CD14-positive monocyte (primary cell): Measurements from ENCODE around the gene NOCT. TPM values are rescaled to one million over a fixed set of nuclear protein-coding genes. Genes with fewer than 3 reads are reported as not detected.

Source experiments
- DNase-seq, 3 donors: peaks; one replicate each; pipeline ENCODE4 v3.0.0-alpha.2; 2011 to 2022
- H2AFZ ChIP-seq: 2 replicates; pipeline ENCODE4 v1.6.0; 2012; ENCODE audit warnings: mild to moderate bottlenecking, low read depth, low read length, inconsistent platforms; ENCODE audit not compliant: insufficient read depth, poor library complexity, severe bottlenecking
- H3K27ac ChIP-seq, 2 donors: 1 replicate in 1 of 2; 2 replicates in 1 of 2; pipeline ENCODE4 v1.5.1; 2012 to 2013; ENCODE audit warnings: low read length in 2 of 2, control low read depth in 1 of 2, inconsistent platforms in 1 of 2, low read depth in 1 of 2, mild to moderate bottlenecking in 1 of 2
- H3K27me3 ChIP-seq, 2 donors: one replicate each; pipeline versions ENCODE4 v1.6.0 to v1.6.1; 2011 to 2013; ENCODE audit warnings: low read length in 2 of 2; ENCODE audit not compliant: control insufficient read depth in 2 of 2, insufficient read depth in 2 of 2
- H3K36me3 ChIP-seq, 2 donors: replicated peaks in 1 of 2; 1 replicate in 1 of 2; 2 replicates in 1 of 2; pipeline versions ENCODE4 v1.5.1 to v1.6.1; 2012 to 2013; ENCODE audit warnings: low read length in 2 of 2, control low read depth in 1 of 2, inconsistent platforms in 1 of 2, mild to moderate bottlenecking in 1 of 2; ENCODE audit not compliant: insufficient read depth in 2 of 2, control insufficient read depth in 1 of 2
- H3K4me1 ChIP-seq, 2 donors: 1 replicate in 1 of 2; 2 replicates in 1 of 2; pipeline versions ENCODE4 v1.5.1 to v1.6.1; 2012 to 2013; ENCODE audit warnings: low read length in 2 of 2, control low read depth in 1 of 2, inconsistent platforms in 1 of 2, mild to moderate bottlenecking in 1 of 2, moderate library complexity in 1 of 2; ENCODE audit not compliant: insufficient read depth in 2 of 2, control insufficient read depth in 1 of 2
- H3K4me2 ChIP-seq: replicated peaks from 2 replicates; pipeline ENCODE3; 2012; ENCODE audit warnings: low read length, moderate library complexity, mild to moderate bottlenecking; ENCODE audit not compliant: poor library complexity, severe bottlenecking; ENCODE audit errors: extremely low read depth
- H3K4me3 ChIP-seq, 3 experiments: fragments of 200-600 bp in 1 of 3; sonication (generic) in 1 of 3; replicated peaks in 1 of 3; 1 replicate in 2 of 3; 2 replicates in 1 of 3; pipeline ENCODE4 v1.5.1; 2011 to 2013; ENCODE audit warnings: low read length in 3 of 3, mild to moderate bottlenecking in 3 of 3, control low read depth in 2 of 3, low read depth in 2 of 3, inconsistent platforms in 1 of 3, moderate library complexity in 1 of 3
- H3K79me2 ChIP-seq: 2 replicates; pipeline ENCODE4 v1.6.0; 2012; ENCODE audit warnings: mild to moderate bottlenecking, control low read depth, inconsistent platforms, low read length, moderate library complexity; ENCODE audit not compliant: insufficient read depth
- H3K9ac ChIP-seq: 2 replicates; pipeline ENCODE4 v1.6.0; 2017; ENCODE audit warnings: low read length, mild to moderate bottlenecking; ENCODE audit not compliant: insufficient read depth, poor library complexity, severe bottlenecking
- H3K9me3 ChIP-seq, 2 donors: replicated peaks in 1 of 2; 1 replicate in 1 of 2; 2 replicates in 1 of 2; pipeline versions ENCODE4 v1.5.1 to v1.6.1; 2012 to 2013; ENCODE audit warnings: low read length in 2 of 2, control low read depth in 1 of 2; ENCODE audit not compliant: control insufficient read depth in 1 of 2, insufficient read depth in 1 of 2
- H4K20me1 ChIP-seq: 2 replicates; pipeline ENCODE4 v1.6.0; 2012; ENCODE audit warnings: mild to moderate bottlenecking, low read length, control low read depth, moderate library complexity; ENCODE audit not compliant: insufficient read depth
- H3K27ac Mint-ChIP-seq, 7 donors: one replicate each; pipeline ENCODE4 v1.8.0; 2020; ENCODE audit warnings: mild to moderate bottlenecking in 7 of 7, mixed read lengths in 7 of 7, moderate library complexity in 6 of 7, inconsistent platforms in 2 of 7
- H3K27me3 Mint-ChIP-seq, 3 donors: one replicate each; pipeline ENCODE4 v1.8.0; 2021 to 2022; ENCODE audit warnings: low read depth in 3 of 3, mild to moderate bottlenecking in 3 of 3, mixed read lengths in 3 of 3, moderate library complexity in 3 of 3, inconsistent platforms in 1 of 3
- H3K36me3 Mint-ChIP-seq, 2 donors: one replicate each; pipeline ENCODE4 v1.8.0; 2020; ENCODE audit warnings: mixed read lengths in 2 of 2, inconsistent platforms in 1 of 2, mild to moderate bottlenecking in 1 of 2
- H3K4me1 Mint-ChIP-seq: one replicate; pipeline ENCODE4 v1.8.0; 2020; ENCODE audit warnings: mild to moderate bottlenecking, mixed read lengths
- H3K4me3 Mint-ChIP-seq, 2 donors: one replicate each; pipeline ENCODE4 v1.8.0; 2020; ENCODE audit warnings: mild to moderate bottlenecking in 2 of 2, mixed read lengths in 2 of 2, moderate library complexity in 1 of 2
- H3K9me3 Mint-ChIP-seq, 7 donors: one replicate each; pipeline ENCODE4 v1.8.0; 2020 to 2022; ENCODE audit warnings: mixed read lengths in 7 of 7, mild to moderate bottlenecking in 6 of 7, moderate library complexity in 6 of 7, inconsistent platforms in 2 of 7
- CTCF ChIP-seq: fragments of 200-600 bp; IDR thresholded peaks from one replicate; pipeline ENCODE4 v1.8.0; 2022; ENCODE audit warnings: antibody characterized with exemption, mild to moderate bottlenecking
- WGBS: methylation state at CpG from one replicate; pipeline ENCODE4 v1.1.5; 2013; ENCODE audit warnings: missing lambda C conversion rate; ENCODE audit not compliant: insufficient coverage; 5-methylcytosine and 5-hydroxymethylcytosine counted together
- intact Hi-C, 2 donors: fragments of 100-400 bp; cut with micrococcal nuclease; formaldehyde crosslinking; loops; one replicate each; pipeline versions ENCODE4 v1.15.0 to v1.15.1; 2023
- polyA plus RNA-seq, 3 donors: library from polyadenylated mRNA; depleted of rRNA in 1 of 3; unstranded in 2 of 3; stranded (reverse) in 1 of 3; fragments of 300-500 nt in 2 of 3; fragments of >200 nt in 1 of 3; fragmentation: Illumina TruSeq in 2 of 3; gene quantifications; 1 replicate in 2 of 3; 2 replicates in 1 of 3; pipeline ENCODE4 v1.2.3, GENCODE V29; 2012 to 2021

NOCT gene
- polyA plus RNA-seq, 3 donors: 0.54 to 31.5 (median 0.89) TPM

DNA sequence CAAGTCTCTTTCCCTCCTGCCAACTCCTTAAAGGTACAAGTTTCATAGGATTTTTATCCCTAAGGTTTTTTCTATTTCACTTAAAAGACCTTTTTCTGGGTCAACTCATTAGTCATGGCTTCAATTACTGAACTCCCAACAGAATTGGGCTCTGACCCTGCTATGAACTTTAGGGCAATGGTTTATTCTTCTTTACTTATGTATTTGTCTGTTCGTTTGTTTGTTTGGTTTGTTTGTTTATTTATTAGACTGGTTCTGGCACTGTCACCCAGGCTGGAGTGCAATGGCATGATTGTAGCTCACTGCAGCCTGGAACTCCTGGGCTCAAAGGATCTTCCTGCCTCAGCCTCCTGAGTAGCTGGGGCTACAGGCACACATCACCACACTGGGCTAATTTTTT, 5.9 kb upstream of the NOCT start:
- Histone ChIP-seq H3K9me3 (no peaks in the 10 kb centered on the region), H4K20me1 (no peaks in the 10 kb centered on the region), H3K4me3 (no peak overlapping the region), H3K27ac (no peak overlapping the region), H3K27me3 (no peaks in the 10 kb centered on the region), H3K36me3 (no peaks in the 10 kb centered on the region), H2AFZ (no peak overlapping the region), H3K9ac (no peak overlapping the region), H3K79me2 (peaks cover 12% of the 10 kb centered on the region), H3K4me1 (peaks cover 8 to 25% of the 10 kb centered on the region in 2 donors), H3K4me2 (no peak overlapping the region)
- intact Hi-C loops: loop anchor here (10.0 kb wide), 2 partner anchors 55 to 1085 kb away; no protein-coding TSS in a partner anchor
- no peak for DNase-seq
- Mint-ChIP-seq H3K27me3 (peaks cover 0 to 3% (median 0%) of the 10 kb centered on the region in 3 donors), H3K4me3 (no peak overlapping the region), H3K36me3 (peaks cover 5% of the 10 kb centered on the region in 2 donors), H3K9me3 (peaks cover 0 to 8% (median 2%) of the 10 kb centered on the region in 7 donors), H3K4me1 (peaks cover 27% of the 10 kb centered on the region), H3K27ac (no peak overlapping the region)
- 80% methylated on average over 1 of the region's 1 CpG for WGBS
- no peak for TF ChIP-seq CTCF

GRCh38 chr4:139011225-139011950, 4.2 kb upstream of the NOCT start:
- Mint-ChIP-seq H3K4me3 (no peak overlapping the region), H3K36me3 (peaks cover 5% of the 10 kb centered on the region in 2 donors), H3K27me3 (peaks cover 0 to 3% (median 0%) of the 10 kb centered on the region in 3 donors), H3K4me1 (peaks cover 34% of the 10 kb centered on the region), H3K27ac (no peak overlapping the region), H3K9me3 (peaks cover 0 to 8% (median 2%) of the 10 kb centered on the region in 7 donors)
- intact Hi-C loops: loop anchor here (10.0 kb wide), 2 partner anchors 57 to 1083 kb away; no protein-coding TSS in a partner anchor
- Histone ChIP-seq H3K4me3 (no peak overlapping the region), H3K9me3 (no peaks in the 10 kb centered on the region), H3K79me2 (peaks cover 20% of the 10 kb centered on the region), H3K27ac (no peak overlapping the region), H4K20me1 (no peaks in the 10 kb centered on the region), H3K9ac (no peak overlapping the region), H3K4me1 (peaks cover 14 to 31% of the 10 kb centered on the region in 2 donors), H2AFZ (no peak overlapping the region), H3K27me3 (no peaks in the 10 kb centered on the region), H3K36me3 (no peaks in the 10 kb centered on the region), H3K4me2 (no peak overlapping the region)
- no peak for TF ChIP-seq CTCF
- no peak for DNase-seq
- 81% methylated on average over 9 of the region's 16 CpGs for WGBS
